Heart left ventricle (tissue), 16 donors: ENCODE results near the gene BBX. TPM values are rescaled to one million over a fixed set of nuclear protein-coding genes. Genes with fewer than 3 reads are reported as not detected.

Source experiments
- ATAC-seq, 4 donors: fragments of 200-7000 bp; cut with Tn5 transposase; one replicate each; pipeline ENCODE4 v1.9.1; 2020 to 2022; ENCODE audit warnings: moderate library complexity in 4 of 4, mild to moderate bottlenecking in 3 of 4, moderate number of reproducible peaks in 1 of 4
- DNase-seq, 5 donors: peaks; one replicate each; pipeline ENCODE4 v3.0.0-alpha.2; 2020
- H3K27ac ChIP-seq, 12 donors: fragments of 200-600 bp; sonication (generic) in 4 of 12; one replicate each; pipeline versions ENCODE4 v1.5.0 to v1.8.0; 2016 to 2022; ENCODE audit warnings: mild to moderate bottlenecking in 2 of 12
- H3K27me3 ChIP-seq, 9 donors: fragments of 200-600 bp; sonication (generic) in 2 of 9; one replicate each; pipeline versions ENCODE4 v1.5.1 to v1.8.0; 2016 to 2022; ENCODE audit warnings: mild to moderate bottlenecking in 3 of 9
- H3K36me3 ChIP-seq, 9 donors: fragments of 200-600 bp; sonication (generic) in 2 of 9; one replicate each; pipeline versions ENCODE4 v1.5.0 to v1.8.0; 2018 to 2022; ENCODE audit warnings: mild to moderate bottlenecking in 2 of 9
- H3K4me1 ChIP-seq, 12 donors: fragments of 200-600 bp; sonication (generic) in 4 of 12; one replicate each; pipeline versions ENCODE4 v1.5.0 to v1.8.0; 2016 to 2022; ENCODE audit warnings: mild to moderate bottlenecking in 3 of 12
- H3K4me3 ChIP-seq, 12 donors: fragments of 200-600 bp; sonication (generic) in 4 of 12; one replicate each; pipeline versions ENCODE4 v1.5.0 to v1.8.0; 2017 to 2022; ENCODE audit warnings: mild to moderate bottlenecking in 9 of 12, moderate library complexity in 4 of 12
- H3K9me3 ChIP-seq, 12 donors: fragments of 200-600 bp; sonication (generic) in 4 of 12; one replicate each; pipeline versions ENCODE4 v1.5.0 to v1.8.0; 2016 to 2022; ENCODE audit warnings: mild to moderate bottlenecking in 1 of 12
- CTCF ChIP-seq, 12 donors: fragments of 200-600 bp; sonication (generic) in 4 of 12; IDR thresholded peaks; one replicate each; pipeline versions ENCODE4 v1.5.0 to v1.8.0; 2018 to 2022; ENCODE audit warnings: antibody characterized with exemption in 12 of 12, mild to moderate bottlenecking in 5 of 12
- POLR2A ChIP-seq, 2 donors: fragments of 450-650 bp; IDR thresholded peaks; one replicate each; pipeline ENCODE4 v1.6.1; 2017; ENCODE audit warnings: antibody characterized with exemption in 2 of 2, mild to moderate bottlenecking in 2 of 2, moderate library complexity in 2 of 2
- WGBS, 4 donors: extraction: QIAGEN DNeasy Blood & Tissue Kit in 2 of 4; methylation state at CpG; one replicate each; pipeline versions ENCODE4 v1.1.5 to v1.1.7; 2013 to 2018; 5-methylcytosine and 5-hydroxymethylcytosine counted together
- intact Hi-C, 10 donors: fragments of 100-400 bp; cut with DNase I; formaldehyde crosslinking; loops; one replicate each; pipeline versions ENCODE4 v1.11.1 to v1.14.2; 2022
- polyA plus RNA-seq, 2 donors: library from polyadenylated mRNA; stranded (reverse); fragments of 200-250 nt; gene quantifications; one replicate each; pipeline ENCODE4 v1.2.3, GENCODE V29; 2013
- total RNA-seq, 9 donors: library from RNA; depleted of rRNA in 2 of 9; stranded (reverse); fragments of >200 nt in 2 of 9; fragmentation: NEBNext Ultra II Directional in 3 of 9; extraction: Animal tissue kit (Norgen Biotek cat#: 25700) in 3 of 9; gene quantifications; one replicate each; pipeline versions ENCODE4 v1.1.0 to v1.2.4, GENCODE V29; 2016 to 2023
- donor health status: ischemic (EF 13 %, LVEDD 7.1; RV severe dilation, severe dysfunction).
- donor health status: healthy with polysubstance abuse.
- donor health status: DM: no; HTN: yes; CAD: no.
- donor health status: DM: no; HTN: no; CAD: no.
- donor health status: ischemic (EF 25% LVEDD 6.9; RV normal size, moderate dysfunction).
- donor health status: ischemic (EF 25% LVEDD 5.7; RV mildly dilated, moderate dysfunction).
- donor health status: healthy.
- donor health status: DM: yes; HTN: yes; CAD: no.
- donor health status: ischemic (EF 35%, LVEDD 5.7; RV mildly dilated, moderate dysfunction).
- donor health status: nonischemic (EF 11% LVEDD 7.7; RV severe dilation, severe dysfunction).
- donor health status: DM: yes; HTN: yes; CAD: no.
- donor health status: PGD.
- donor health status: ischemic (EF 29% LVEDD 5.4; RV normal size, mild dysfunction).
- donor health status: nonischemic (EF 23%, LVEDD 6.1; RV moderate dilation, normal function).

The BBX gene
- total and polyA plus RNA-seq, 11 donors: 9.1 to 60.5 (median 46.8) TPM

- peaks cover 0 to 50% (median 36%) of the 10 kb centered on the region in 9 donors for H3K36me3 ChIP-seq
- no peak for TF ChIP-seq CTCF (IDR thresholded peaks at IDR 0.05)
- TF ChIP-seq POLR2A (IDR thresholded peaks at IDR 0.05): no peak
- 94 to 99% (median 97%) methylated on average over 4 of the region's 4 CpGs for WGBS, 4 donors
These were observed 206.9 kb downstream of the BBX start for GRCh38 chr3:107729686-107730085.

GRCh38 chr3:107734317-107734716, 211.6 kb downstream of the BBX start:
- H3K9me3 ChIP-seq: no peaks in the 10 kb centered on the region
- no peak for DNase-seq
- no peak for ATAC-seq
- no peak overlapping the region for H3K27ac ChIP-seq
- peaks cover 0 to 42% (median 25%) of the 10 kb centered on the region in 9 donors for H3K36me3 ChIP-seq
- intact Hi-C loops: loop anchor here in 2 of 10 donors (10.0 kb wide), 1 partner anchor 500 kb away; no protein-coding TSS in a partner anchor
- H3K4me3 ChIP-seq: no peak overlapping the region
- TF ChIP-seq CTCF (IDR thresholded peaks at IDR 0.05): no peak
- TF ChIP-seq POLR2A (IDR thresholded peaks at IDR 0.05): no peak
- no peaks in the 10 kb centered on the region for H3K27me3 ChIP-seq
- no peaks in the 10 kb centered on the region for H3K4me1 ChIP-seq
- 69 to 90% (median 79%) methylated on average over 3 of the region's 3 CpGs for WGBS, 4 donors

More at GRCh38 chr3:107729686-107730085, 206.9 kb downstream of the BBX start:
- no peaks in the 10 kb centered on the region for H3K9me3 ChIP-seq
- H3K27ac ChIP-seq: no peak overlapping the region
- H3K27me3 ChIP-seq: no peaks in the 10 kb centered on the region
- intact Hi-C loops: loop anchor here in 2 of 10 donors (10.0 kb wide), 1 partner anchor 495 kb away; no protein-coding TSS in a partner anchor
- no peaks in the 10 kb centered on the region for H3K4me1 ChIP-seq
- no peak for ATAC-seq
- no peak overlapping the region for H3K4me3 ChIP-seq
- no peak for DNase-seq

- Histone ChIP-seq H3K4me3 (no peak overlapping the region), H3K36me3 (peaks cover 0 to 22% (median 8%) of the 10 kb centered on the region in 9 donors), H3K27ac (no peak overlapping the region), H3K9me3 (no peaks in the 10 kb centered on the region), H3K4me1 (peaks cover 0 to 7% (median 0%) of the 10 kb centered on the region in 12 donors), H3K27me3 (no peaks in the 10 kb centered on the region)
- intact Hi-C loops: loop anchor here in 5 of 10 donors (2.0 to 10.0 kb wide), 4 partner anchors 56 to 503 kb away; no protein-coding TSS in a partner anchor
- DNase-seq: no peak
- ATAC-seq: no peak
- no peak for TF ChIP-seq POLR2A (IDR thresholded peaks at IDR 0.05)
- TF ChIP-seq CTCF (IDR thresholded peaks at IDR 0.05): no peak
These were observed 215.2 kb downstream of the BBX start for GRCh38 chr3:107737914-107738313.

- ATAC-seq (no peak), DNase-seq (no peak)
- Histone ChIP-seq H3K4me3 (no peak overlapping the region), H3K9me3 (no peaks in the 10 kb centered on the region), H3K36me3 (peaks cover 0 to 15% (median under 1%) of the 10 kb centered on the region in 9 donors), H3K27ac (no peak overlapping the region), H3K27me3 (no peaks in the 10 kb centered on the region), H3K4me1 (peaks cover 0 to 7% (median 0%) of the 10 kb centered on the region in 12 donors)
- intact Hi-C loops: loop anchor here in 5 of 10 donors (2.0 to 10.0 kb wide), 4 partner anchors 56 to 504 kb away; no protein-coding TSS in a partner anchor
- TF ChIP-seq CTCF (IDR thresholded peaks at IDR 0.05) (no peak), POLR2A (IDR thresholded peaks at IDR 0.05) (no peak)
- 89 to 92% (median 91%) methylated on average over 5 of the region's 5 CpGs for WGBS, 4 donors
These were observed 215.9 kb downstream of the BBX start for GRCh38 chr3:107738486-107739183.
